ENCODE results near the gene TAX1BP1.

DNA sequence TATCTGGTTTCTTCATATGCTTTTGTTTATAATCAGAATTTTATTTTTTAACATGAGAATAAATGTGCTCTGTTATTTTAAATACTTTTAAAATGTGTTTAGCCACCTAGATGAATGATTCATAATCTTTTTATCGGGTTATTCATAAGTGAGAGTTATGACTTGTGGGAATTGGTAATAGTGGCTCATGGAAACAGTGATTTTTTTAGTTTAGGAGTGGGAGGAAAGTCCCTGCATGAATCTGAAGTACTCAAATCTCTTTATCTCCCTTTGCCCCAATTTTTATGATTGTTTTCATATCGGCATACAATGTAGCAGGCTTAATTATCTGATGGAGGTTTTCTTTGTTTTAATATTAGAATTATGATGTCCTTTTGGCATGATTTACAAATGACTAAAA, 42.9 kb downstream of the TAX1BP1 start:
- TF ChIP-seq, protein P1, sequence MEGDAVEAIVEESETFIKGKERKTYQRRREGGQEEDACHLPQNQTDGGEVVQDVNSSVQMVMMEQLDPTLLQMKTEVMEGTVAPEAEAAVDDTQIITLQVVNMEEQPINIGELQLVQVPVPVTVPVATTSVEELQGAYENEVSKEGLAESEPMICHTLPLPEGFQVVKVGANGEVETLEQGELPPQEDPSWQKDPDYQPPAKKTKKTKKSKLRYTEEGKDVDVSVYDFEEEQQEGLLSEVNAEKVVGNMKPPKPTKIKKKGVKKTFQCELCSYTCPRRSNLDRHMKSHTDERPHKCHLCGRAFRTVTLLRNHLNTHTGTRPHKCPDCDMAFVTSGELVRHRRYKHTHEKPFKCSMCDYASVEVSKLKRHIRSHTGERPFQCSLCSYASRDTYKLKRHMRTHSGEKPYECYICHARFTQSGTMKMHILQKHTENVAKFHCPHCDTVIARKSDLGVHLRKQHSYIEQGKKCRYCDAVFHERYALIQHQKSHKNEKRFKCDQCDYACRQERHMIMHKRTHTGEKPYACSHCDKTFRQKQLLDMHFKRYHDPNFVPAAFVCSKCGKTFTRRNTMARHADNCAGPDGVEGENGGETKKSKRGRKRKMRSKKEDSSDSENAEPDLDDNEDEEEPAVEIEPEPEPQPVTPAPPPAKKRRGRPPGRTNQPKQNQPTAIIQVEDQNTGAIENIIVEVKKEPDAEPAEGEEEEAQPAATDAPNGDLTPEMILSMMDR (IDR thresholded peaks at IDR 0.05; ENCODE audit: low read depth, low read length), result no peak
- TF ChIP-seq, protein P2, sequence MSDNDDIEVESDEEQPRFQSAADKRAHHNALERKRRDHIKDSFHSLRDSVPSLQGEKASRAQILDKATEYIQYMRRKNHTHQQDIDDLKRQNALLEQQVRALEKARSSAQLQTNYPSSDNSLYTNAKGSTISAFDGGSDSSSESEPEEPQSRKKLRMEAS (IDR thresholded peaks at IDR 0.05; ENCODE audit: low read depth, low read length), result no peak
- no peak for TF ChIP-seq POLR2A (IDR thresholded peaks at IDR 0.05; ENCODE audit: extremely low read depth, insufficient read length)

Measured in NB4 (cell line).